Thymus (tissue), 11 donors: Measurements from ENCODE around the gene ADPRHL1. TPM values are rescaled to one million over a fixed set of nuclear protein-coding genes. Genes with fewer than 3 reads are reported as not detected.

ENCODE experiments used
- DNase-seq, 9 donors: peaks; one replicate each; pipeline ENCODE4 v3.0.0-alpha.2; 2013; ENCODE audit warnings: low spot score in 9 of 9, low read depth in 6 of 9, missing footprints in 1 of 9
- H3K27ac ChIP-seq, 2 donors: one replicate each; pipeline ENCODE4 v1.5.1; 2013; ENCODE audit warnings: control low read depth in 1 of 2, low read depth in 1 of 2, low read length in 1 of 2, mild to moderate bottlenecking in 1 of 2, moderate library complexity in 1 of 2
- H3K27me3 ChIP-seq, 2 donors: one replicate each; pipeline ENCODE4 v1.5.1; 2013; ENCODE audit warnings: low read length in 1 of 2; ENCODE audit not compliant: control insufficient read depth in 2 of 2, insufficient read depth in 1 of 2
- H3K36me3 ChIP-seq, 2 donors: one replicate each; pipeline ENCODE4 v1.5.1; 2013; ENCODE audit warnings: low read length in 1 of 2, mild to moderate bottlenecking in 1 of 2, moderate library complexity in 1 of 2; ENCODE audit not compliant: control insufficient read depth in 2 of 2, insufficient read depth in 2 of 2
- H3K4me1 ChIP-seq, 2 donors: one replicate each; pipeline ENCODE4 v1.5.1; 2013; ENCODE audit warnings: low read length in 2 of 2; ENCODE audit not compliant: control insufficient read depth in 2 of 2, insufficient read depth in 2 of 2
- H3K4me3 ChIP-seq, 2 donors: one replicate each; pipeline ENCODE4 v1.5.1; 2013; ENCODE audit warnings: low read length in 2 of 2, control low read depth in 1 of 2, mild to moderate bottlenecking in 1 of 2
- H3K9me3 ChIP-seq, 2 donors: one replicate each; pipeline ENCODE4 v1.5.1; 2013; ENCODE audit warnings: low read length in 1 of 2, mild to moderate bottlenecking in 1 of 2; ENCODE audit not compliant: control insufficient read depth in 2 of 2, insufficient read depth in 1 of 2
- WGBS: extraction: QIAGEN DNeasy Blood & Tissue Kit; methylation state at CpG from one replicate; pipeline ENCODE4 v1.1.7; 2013; 5-methylcytosine and 5-hydroxymethylcytosine counted together
- polyA plus RNA-seq: library from polyadenylated mRNA; stranded (reverse); fragments of 200-250 nt; gene quantifications from one replicate; pipeline ENCODE4 v1.2.3, GENCODE V29; 2013
- total RNA-seq: library from RNA; stranded (reverse); fragments of 120-200 nt; gene quantifications from one replicate; pipeline ENCODE4 v1.2.4, GENCODE V29; 2013
- donor health status: healthy.

The ADPRHL1 gene
- total and polyA plus RNA-seq, 2 donors: 1.2 to 1.6 TPM

DNA sequence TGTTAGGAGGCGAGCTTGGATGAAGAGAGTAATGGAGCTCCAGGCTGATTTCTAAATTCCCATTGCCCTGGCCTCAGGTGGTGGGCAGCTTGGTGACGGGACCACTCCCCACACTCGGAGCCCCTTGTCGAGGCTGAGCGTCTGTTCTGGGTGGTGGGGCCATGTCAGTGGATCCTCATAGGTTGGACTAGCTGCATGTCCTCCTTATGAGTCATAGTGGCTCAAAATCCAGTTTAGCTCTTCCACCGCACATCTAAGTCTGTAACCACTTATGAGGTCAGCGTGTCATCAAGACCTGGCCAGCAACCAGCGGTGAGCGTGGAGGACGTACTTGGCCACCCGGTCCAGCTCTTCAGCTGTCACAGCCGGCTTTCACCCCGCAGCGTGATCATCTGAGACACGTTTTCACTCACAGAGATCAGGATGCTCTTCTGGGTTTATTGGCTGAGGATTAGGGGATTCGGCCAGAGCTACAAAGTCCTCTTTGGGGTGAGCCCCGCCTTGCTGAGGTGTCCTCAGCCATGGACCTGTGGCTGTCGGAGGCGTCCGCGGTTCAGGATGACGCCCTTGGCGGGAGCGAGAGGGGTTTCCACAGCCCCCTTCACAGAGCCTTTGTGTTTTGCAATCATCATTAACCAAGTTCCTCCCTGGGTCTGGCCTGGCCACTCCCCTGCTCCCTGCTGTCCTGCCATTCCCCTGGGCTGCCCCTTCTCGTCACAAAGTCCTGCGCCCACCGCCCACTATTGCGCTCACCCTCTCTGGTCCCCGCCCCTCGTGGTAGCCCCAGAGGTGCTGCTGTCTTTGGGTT, 41.9 kb downstream of the ADPRHL1 start:
- Histone ChIP-seq H3K27me3 (peaks cover 0 to 27% of the 10 kb centered on the region in 2 donors), H3K27ac (no peak overlapping the region), H3K4me3 (no peak overlapping the region), H3K4me1 (peaks cover 0 to 6% of the 10 kb centered on the region in 2 donors), H3K36me3 (no peaks in the 10 kb centered on the region), H3K9me3 (peaks cover 0 to 17% of the 10 kb centered on the region in 2 donors)
- DNase-seq: no peak
- 95% methylated on average over 30 of the region's 30 CpGs for WGBS

GRCh38 chr13:113410472-113411201, 42.7 kb downstream of the ADPRHL1 start:
- no peak overlapping the region for H3K4me3 ChIP-seq
- no peak for DNase-seq
- H3K4me1 ChIP-seq: peaks cover 0 to 6% of the 10 kb centered on the region in 2 donors
- H3K9me3 ChIP-seq: peaks cover 0 to 17% of the 10 kb centered on the region in 2 donors
- H3K36me3 ChIP-seq: no peaks in the 10 kb centered on the region
- 94% methylated on average over 34 of the region's 34 CpGs for WGBS
- no peak overlapping the region for H3K27ac ChIP-seq
- H3K27me3 ChIP-seq: peaks cover 0 to 27% of the 10 kb centered on the region in 2 donors

- no peak for DNase-seq
- H3K27me3 ChIP-seq: peaks cover 0 to 29% of the 10 kb centered on the region in 2 donors
- H3K9me3 ChIP-seq: peaks cover 0 to 17% of the 10 kb centered on the region in 2 donors
- no peaks in the 10 kb centered on the region for H3K36me3 ChIP-seq
- H3K4me1 ChIP-seq: peaks cover 0 to 6% of the 10 kb centered on the region in 2 donors
- no peak overlapping the region for H3K4me3 ChIP-seq
- WGBS: 95% methylated on average over 3 of the region's 3 CpGs
- H3K27ac ChIP-seq: no peak overlapping the region
Observed at GRCh38 chr13:113408562-113408961, 44.7 kb downstream of the ADPRHL1 start.

DNA sequence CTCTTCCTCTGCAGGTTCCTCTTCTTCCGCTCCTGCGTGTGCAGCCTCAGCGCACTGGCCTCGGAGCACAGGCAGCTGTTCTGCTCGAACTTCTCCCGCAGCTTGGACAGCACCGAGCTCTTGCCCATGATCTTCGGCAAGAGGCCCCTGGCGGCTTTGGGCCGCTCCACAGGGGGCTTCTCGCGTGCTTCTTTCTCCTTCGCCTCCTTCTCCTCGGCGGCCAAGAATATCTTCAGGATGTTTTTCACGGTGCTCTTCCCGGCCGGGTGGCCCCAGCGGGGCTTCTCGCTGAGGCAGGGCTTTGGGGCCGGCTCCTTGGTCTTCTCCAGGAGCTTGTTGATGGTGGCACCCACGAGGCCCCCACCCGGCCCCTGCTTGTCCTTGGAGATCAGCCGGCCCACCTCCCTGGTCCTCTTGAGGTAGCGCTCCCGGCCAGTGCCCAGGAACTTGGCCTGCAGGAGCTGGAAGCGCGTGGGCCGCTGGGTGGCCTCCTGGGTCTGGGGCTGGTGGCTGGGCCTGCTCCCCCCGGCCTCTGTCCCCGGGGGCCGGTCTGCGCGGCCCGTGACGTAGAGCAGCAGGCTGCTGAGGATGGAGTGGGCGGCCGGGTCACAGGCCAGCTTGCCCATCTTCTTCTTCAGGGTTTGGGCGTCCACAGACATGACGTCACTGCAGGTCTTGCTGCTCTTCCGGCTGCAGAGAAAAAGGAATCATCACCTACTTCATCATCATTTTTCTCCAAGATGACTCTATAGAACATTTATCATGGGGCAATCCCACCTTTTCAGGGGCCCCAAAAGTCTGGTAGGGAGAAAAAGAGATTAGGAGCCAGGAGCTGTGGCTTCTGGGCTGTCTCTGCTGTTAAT, 45.5 kb downstream of the ADPRHL1 start:
- peaks cover 0 to 29% of the 10 kb centered on the region in 2 donors for H3K27me3 ChIP-seq

GRCh38 chr13:113407103-113407530, 46.2 kb downstream of the ADPRHL1 start:
- Histone ChIP-seq H3K9me3 (peaks cover 0 to 6% of the 10 kb centered on the region in 2 donors), H3K4me3 (no peak overlapping the region), H3K4me1 (peaks cover 0 to 6% of the 10 kb centered on the region in 2 donors), H3K36me3 (no peaks in the 10 kb centered on the region), H3K27me3 (peaks cover 0 to 29% of the 10 kb centered on the region in 2 donors), H3K27ac (no peak overlapping the region)
- WGBS: 72% methylated on average over 21 of the region's 21 CpGs
- no peak for DNase-seq

More for the DNA sequence above, 45.5 kb downstream of the ADPRHL1 start:
- no peak overlapping the region for H3K4me3 ChIP-seq
- 87% methylated on average over 41 of the region's 41 CpGs for WGBS
- DNase-seq: no peak
- peaks cover 0 to 11% of the 10 kb centered on the region in 2 donors for H3K9me3 ChIP-seq
- no peak overlapping the region for H3K27ac ChIP-seq
- H3K36me3 ChIP-seq: no peaks in the 10 kb centered on the region
- H3K4me1 ChIP-seq: peaks cover 0 to 6% of the 10 kb centered on the region in 2 donors

DNA sequence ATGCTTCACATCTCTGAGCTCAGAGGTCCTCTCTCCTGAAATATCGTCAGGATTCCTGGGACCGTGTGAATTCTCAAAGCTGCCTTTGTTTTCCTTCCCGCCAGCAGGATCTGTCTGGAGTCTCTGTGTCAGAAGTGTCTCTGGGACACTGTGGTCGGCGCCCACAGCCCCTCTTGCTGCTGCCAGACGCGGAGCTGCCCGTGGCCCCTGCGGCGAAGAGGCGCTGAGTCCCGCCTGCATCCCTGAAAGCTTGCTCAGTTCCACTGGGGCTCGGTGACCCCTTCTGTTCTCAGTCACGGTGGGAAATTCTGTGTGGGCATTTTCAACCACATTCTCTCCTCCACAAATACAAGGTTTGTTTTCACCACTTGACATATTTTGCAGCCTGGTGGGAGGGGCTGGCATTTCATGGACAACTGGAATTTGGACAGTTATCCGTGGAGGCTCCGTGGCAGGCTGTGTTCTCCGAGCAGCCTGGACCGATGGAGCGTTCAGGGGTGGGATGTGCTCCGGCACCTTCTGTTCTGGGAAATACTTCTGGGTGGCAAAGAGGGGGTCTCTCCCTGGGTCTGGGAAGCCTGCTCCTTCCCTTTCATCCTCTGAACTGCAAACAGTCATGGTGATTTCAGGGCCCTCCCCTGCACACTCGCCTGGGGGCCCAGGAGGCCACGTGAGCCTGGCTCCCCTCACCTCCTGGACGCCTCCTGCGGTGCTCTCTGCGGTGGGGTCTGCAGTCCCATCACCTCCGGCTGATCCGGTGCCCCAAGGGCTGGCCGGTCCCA, 46.8 kb downstream of the ADPRHL1 start:
- WGBS: 94% methylated on average over 28 of the region's 28 CpGs
- H3K27ac ChIP-seq: no peak overlapping the region
- DNase-seq: no peak
- H3K36me3 ChIP-seq: no peaks in the 10 kb centered on the region
- H3K4me3 ChIP-seq: no peak overlapping the region
- H3K9me3 ChIP-seq: peaks cover 0 to under 1% of the 10 kb centered on the region in 2 donors
- peaks cover 0 to 12% of the 10 kb centered on the region in 2 donors for H3K4me1 ChIP-seq
- peaks cover 0 to 29% of the 10 kb centered on the region in 2 donors for H3K27me3 ChIP-seq

- Histone ChIP-seq H3K27ac (no peak overlapping the region), H3K4me1 (peaks cover 0 to 20% of the 10 kb centered on the region in 2 donors), H3K27me3 (peaks cover 0 to 29% of the 10 kb centered on the region in 2 donors), H3K36me3 (no peaks in the 10 kb centered on the region), H3K4me3 (no peak overlapping the region), H3K9me3 (no peaks in the 10 kb centered on the region)
- DNase-seq: no peak
- WGBS: 96% methylated on average over 38 of the region's 38 CpGs
Observed at GRCh38 chr13:113405481-113406300, 47.6 kb downstream of the ADPRHL1 start.
